ENCODE data around the gene SMNDC1.
"Not testable (repeated sequence)": the region's sequence is repeated elsewhere in the genome, so short reads cannot be mapped to it uniquely, and the experiment has no call there.

The SMNDC1 gene

DNA sequence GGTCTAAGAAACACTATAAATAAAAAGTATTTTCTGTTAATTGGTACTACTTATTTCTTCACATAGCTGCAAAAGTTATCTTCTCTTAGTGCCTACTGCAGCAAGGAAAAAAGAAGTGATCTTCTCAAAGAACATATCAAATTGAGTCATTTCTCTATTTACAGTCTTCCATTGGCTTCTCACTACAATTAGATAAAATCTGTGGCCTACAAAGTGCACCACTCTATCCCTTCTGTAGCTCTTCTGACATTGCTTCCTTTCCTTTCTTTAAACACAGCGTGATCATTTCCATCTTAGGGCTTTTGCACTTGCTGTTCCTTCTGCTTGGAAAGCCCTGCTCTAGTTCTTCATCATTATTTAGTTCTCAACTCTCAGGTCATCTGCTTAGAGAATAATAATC is 52.6 kb downstream of the SMNDC1 start:
- DNase-seq (ENCODE audit: low read depth in 2 of 2): no peak

DNA sequence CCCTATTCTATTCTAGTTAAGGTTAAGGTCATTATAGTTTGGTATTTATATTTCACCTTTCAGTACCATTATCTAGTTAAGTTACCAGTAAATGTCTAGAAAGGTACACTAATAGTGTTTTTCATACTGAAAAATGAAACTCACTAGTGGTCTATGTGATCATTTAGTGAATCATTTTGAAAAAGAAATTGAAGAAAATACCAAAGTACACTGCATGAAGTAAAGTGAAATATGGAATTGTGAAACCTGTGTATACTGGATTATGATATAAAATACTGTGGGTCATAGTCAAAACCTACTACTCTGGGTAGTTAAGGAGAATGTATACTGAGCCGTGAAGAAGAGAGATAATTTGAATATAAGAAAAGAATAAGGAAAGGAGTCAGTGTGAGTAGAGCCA is 53.3 kb downstream of the SMNDC1 start:
- not testable (repeated sequence) for DNase-seq (ENCODE audit: low read depth in 2 of 2)

DNA sequence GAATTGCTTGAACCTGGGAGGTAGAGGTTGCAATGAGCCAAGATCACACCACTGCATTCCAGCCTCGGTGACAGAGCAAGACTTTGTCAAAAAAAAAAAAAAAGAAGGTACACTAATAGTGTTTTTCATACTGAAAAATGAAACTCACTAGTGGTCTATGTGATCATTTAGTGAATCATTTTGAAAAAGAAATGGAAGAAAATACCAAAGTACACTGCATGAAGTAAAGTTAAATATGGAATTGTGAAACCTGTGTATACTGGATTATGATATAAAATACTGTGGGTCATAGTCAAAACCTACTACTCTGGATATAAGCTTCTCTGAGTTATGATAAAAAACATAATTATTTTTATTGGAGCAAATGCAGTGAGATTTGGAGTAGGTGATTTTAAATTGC is 55.2 kb downstream of the SMNDC1 start:
- DNase-seq (ENCODE audit: low read depth in 2 of 2): not testable (repeated sequence)

- not testable (repeated sequence) for DNase-seq (ENCODE audit: low read depth in 2 of 2)
Observed at GRCh38 chr10:110247833-110248232, 56.9 kb downstream of the SMNDC1 start.

DNA sequence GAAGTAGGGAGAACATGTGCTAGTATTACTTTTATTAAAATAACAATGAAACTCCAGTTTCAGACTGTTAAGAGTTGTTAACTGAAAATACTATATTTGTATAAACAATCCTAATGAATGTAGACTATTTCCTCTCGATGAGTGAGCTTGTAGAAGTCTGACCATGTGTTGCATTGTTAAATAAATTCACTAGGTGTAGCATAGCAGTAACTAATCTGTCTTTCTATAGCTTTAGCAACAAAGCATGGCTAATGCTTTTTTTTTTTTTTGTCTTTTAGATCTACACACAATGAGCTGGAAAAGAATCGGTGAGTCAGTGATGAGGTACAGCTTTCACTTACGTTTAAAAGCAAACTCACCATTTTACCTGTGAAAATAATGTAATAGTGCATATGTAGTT is 60.2 kb downstream of the SMNDC1 start:
- DNase-seq (ENCODE audit: low read depth in 2 of 2): no peak

DNA sequence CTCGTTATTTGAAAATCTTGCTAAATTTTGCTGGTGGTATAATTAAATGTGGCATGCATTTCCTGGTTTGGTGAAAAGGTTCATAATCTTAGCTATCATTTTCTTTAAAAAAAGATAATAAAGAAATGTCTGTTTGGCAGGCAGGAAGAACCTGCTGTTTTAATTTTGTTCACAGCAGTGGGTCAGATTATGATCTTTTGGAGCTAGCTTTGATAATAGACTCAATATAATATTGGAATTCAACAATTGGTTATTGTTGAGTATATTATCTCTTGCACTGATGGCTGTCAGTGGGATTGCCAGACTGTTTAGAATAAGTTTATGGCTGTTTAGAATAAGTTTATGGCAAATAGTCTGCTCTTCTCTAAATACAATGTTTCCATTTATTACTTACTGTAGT is 62.2 kb downstream of the SMNDC1 start:
- DNase-seq (ENCODE audit: low read depth in 2 of 2): no peak

- no peak for DNase-seq (ENCODE audit: low read depth in 2 of 2)
Observed at GRCh38 chr10:110241841-110242240, 62.9 kb downstream of the SMNDC1 start.

- DNase-seq (ENCODE audit: low read depth in 2 of 2): no peak
Observed at GRCh38 chr10:110241407-110241806, 63.3 kb downstream of the SMNDC1 start.

Data from stimulated activated CD8-positive, alpha-beta memory T cell treated with anti-CD3 and anti-CD28 coated beads, Interleukin-15, amount 100 ng/mL, for 48 hours (primary cell).